Effector CD8-positive, alpha-beta T cell (primary cell): Measurements from ENCODE around the gene TMEM37.

Source experiments
- DNase-seq: peaks from one replicate; lab custom pipeline; 2025; lab: John Stamatoyannopoulos, UW

Gene TMEM37

DNA sequence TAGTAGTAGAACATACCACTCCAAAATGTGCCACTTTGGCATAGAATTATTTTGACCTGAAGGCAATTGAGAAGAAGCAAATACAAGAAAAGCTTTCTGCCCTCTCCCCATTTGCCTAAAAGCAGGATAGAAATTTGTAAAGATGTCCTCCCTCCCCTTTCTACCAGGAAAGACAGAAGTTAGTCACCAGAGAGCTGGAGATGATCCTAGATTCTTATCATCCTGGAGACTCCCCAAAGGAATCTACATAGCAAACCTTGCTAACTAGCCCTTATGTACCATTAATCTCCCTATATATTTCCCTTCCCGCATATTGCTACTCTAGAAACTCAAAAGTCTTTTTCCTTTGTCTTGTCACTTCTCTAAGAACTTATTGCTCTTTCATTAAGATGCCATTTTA lies 12.6 kb upstream of the TMEM37 start:
- no peak for DNase-seq

DNA sequence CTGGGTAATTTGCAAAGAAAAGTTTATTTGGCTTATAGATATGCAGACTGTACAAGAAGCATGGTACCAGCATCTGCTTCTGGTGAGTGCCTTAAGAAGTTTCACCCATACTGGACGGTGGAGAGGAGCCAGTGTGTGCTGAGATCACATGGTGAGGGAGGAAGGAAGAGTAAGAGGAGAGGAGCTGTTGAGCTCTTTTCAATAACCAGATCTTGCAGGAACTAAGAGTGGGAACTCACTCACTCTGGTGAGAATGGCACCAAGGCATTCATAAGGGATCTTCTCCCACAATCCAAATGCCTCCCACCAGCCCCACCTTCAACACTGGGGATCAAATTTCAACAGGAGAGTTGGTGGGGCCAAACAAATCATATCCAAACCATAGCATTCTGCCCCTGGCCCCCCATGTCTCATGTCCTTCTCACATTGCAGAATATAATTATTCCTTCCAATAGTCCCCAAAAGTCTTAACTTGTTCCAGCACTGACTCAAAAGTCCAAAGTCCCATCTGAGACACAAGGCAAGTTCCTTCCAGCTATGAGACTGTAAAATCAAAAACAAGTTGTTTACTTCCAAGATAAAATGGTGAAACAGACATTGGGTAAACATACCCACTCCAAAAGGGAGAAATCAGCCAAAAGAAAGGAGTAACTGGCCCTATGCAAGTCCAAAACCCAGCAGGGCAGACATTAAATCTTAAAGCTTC lies 11.7 kb upstream of the TMEM37 start:
- DNase-seq, result no peak

DNA sequence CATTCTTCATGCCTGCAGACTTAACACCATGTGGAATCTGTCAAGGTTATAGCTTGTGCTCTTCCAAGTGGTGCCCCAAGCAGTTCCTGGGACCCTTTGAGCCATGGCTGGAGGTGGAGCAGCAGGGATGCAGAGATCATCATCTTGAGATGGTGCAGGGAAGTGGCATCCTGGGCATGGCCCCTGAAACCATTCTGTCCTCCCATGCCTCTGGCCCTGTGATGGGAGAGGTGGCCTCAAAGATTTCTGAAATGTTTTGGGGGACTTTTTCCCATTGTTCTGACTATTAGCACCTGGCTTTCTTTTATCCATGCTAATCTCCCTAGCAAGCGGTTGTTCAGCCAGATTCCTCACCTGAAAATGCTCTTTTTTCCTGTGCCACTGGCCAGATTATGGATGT lies 10.3 kb upstream of the TMEM37 start:
- no peak for DNase-seq

DNA sequence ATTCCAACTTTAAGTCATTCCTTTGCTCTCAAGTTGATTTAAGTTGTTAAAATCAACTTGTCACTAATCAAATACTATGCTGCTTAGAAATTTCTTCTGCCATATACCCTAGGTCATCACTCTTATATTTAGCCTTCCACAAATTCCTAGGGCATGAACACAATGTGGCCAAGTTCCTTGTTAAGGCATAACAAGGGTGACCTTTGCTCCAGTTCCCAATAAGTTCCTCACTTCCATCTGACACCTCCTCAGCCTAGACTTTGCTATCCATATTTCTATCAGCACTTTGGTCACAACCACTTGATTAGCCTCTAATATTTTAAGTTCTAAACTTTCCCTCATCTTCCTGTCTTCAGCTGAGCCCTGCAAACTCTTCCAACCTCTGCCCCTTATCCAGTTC lies 9.9 kb upstream of the TMEM37 start:
- no peak for DNase-seq

DNA sequence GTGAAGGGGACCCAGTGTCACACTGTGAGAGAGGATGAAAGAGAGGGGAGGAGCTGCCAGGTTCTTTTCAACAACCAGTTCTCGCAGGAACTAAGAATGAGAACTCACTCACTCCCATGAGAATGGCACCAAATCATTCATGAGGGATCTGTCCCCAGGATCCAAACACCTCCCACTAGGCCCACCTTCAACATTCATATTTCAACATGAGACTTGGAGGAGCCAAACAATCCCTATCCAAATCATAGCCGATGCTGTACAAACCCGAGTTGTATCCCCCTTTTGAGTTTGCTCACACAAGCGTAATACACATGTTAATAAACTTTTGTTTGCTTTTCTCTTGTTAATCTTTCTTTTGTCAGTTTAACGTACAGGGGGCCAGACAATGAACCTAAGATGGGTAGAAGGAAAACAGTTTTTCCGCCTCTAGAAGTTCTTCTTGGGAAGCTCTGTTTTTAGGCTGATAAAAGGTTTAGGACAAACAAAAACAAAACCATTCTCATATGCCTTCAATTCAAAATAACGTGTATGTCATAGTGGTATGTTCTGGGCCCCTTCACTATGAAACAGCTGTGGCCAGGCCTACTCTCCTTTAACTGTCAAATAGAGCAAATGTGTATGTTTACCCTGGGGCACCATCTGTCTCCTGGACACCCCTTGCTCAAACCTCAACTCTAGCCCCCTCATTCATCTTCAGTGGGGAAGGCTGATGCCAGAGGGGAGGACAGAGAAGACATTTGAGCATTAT lies 9.1 kb upstream of the TMEM37 start:
- DNase-seq, result no peak

DNA sequence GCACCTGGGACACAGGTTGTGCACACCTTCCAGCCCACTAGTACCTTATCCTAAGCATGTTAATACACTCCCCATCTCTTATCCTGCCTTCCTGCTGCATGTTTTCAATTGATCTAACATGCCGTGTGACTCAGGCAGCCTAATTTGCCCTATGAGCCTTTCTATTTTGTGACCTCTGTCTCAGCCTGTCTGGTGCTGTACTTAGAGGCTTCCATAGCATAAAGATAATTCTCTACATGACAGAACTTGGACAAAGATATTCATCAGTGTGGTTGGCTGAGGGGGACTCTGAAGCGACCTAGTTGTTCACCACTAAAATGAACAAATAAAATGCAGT lies 8.6 kb upstream of the TMEM37 start:
- no peak for DNase-seq

DNA sequence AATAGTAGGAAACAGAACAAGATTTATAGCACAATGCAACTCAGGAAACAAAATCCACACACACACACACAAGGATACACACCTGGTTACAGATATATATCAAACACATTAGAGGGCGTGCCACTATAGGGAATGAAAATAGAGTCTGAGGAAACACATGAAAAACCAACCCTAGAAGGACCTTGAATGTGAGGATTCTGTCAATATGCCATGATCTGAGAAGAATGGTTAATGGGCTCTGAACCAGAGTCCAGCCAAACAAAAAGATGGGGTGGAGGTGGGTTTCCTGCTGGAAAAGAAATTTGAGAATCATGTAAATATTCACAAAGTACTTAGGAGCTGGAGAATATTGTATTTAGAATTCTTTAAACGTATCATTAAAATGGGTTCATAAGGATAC lies 7.8 kb upstream of the TMEM37 start:
- no peak for DNase-seq

DNA sequence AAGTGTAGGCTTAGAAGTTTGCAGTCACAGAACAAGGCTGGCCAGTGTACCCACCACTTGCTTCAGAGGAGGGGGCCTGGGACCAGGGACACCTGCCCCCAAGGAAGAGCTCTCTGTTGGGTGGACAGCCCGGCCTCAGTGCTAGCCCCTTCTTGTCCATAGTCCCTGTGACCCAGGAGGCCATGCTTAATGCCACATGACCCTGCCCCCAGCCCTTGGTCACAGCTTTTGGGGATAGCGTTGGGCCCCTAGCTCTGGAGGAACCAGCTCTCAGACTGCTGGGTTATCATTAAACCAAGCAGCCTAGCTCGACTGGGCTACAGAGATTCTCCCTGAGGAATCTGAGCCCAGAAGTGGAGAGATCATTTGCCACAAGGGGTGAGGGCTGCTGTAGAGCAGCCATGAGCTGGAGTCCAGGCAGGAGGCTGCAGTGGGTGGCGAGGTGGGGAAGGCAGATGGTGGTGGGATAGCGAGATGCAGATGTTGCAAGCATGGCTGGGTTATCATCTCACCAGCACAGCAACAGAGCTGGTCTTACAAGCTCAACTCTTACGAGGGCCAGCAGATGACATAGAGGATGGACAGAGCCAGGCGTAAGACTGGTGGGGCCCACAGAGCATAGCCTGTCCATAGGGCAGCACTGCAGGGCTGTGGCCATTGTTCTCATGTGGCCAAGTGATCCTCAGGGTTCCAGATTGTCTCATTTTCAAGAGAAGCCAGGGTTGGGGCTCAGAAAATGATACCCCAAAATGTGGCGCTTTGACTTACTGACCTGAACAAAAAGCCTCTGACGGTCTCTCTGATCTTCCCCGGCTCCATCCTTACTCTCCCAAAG lies 7.2 kb upstream of the TMEM37 start:
- DNase-seq, result no peak

DNA sequence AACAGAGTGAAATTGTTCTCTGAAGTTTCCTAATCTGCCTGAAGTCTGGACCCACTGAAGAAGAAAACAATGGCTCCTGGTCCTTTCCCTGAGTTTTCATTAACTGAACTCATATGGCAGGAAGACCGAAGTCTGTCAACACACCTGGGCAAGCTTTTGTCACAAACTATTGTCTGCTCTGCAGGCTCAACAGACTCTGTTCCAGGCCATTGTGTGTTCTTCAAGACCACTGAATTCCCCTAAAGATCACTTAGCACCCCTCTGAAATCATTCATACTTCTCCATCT lies 6.6 kb upstream of the TMEM37 start:
- DNase-seq, result no peak

DNA sequence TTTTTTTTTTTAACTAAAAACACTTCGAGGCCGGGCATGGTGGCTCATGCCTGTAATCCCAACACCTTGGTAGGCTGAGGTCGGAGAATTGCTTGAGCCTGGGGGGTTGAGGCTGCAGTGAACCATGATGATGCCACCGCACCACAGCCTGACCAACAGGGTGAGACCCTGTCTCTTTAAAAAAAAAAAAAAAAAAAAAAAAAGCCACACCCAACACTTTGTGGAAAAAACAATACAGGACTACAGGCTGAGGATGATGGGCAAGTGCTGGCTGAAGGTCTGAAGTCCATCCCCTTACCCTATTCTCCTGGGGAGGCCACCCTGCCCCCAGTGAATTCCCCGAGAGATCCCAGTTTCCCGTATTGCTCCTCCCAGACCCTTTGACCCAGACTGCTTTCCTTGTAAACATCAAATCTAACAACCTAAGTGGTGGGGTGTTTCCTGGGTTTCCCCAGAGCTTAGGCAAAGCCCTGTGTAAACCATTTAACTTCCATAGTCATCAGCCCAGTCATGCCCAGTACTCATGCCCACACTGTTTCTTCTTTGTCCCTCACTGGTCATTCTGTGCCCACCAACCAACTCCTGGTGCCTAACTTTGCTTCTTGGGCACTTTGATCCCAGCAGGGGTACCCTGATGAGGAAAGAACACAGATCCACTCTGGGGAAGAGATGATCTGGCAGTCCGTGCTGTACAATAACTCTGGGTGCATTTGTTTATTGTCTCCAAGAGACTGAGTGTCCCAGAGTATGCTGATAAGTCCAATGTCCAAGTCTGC lies 5.8 kb upstream of the TMEM37 start:
- no peak for DNase-seq

DNA sequence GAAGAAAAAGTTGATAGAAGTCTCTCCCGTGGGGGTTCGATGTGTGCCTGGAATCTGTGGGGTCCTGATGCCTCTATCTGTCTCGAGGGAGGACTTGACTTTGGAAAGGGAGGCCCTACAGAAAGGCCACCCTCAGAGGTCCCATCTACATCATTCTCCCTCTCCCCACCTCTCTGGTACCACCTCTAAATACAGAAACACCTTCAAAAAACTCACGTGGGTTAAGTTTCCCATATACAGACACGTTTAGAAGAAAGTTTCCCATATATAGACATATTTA lies 5.3 kb upstream of the TMEM37 start:
- DNase-seq, result no peak

DNA sequence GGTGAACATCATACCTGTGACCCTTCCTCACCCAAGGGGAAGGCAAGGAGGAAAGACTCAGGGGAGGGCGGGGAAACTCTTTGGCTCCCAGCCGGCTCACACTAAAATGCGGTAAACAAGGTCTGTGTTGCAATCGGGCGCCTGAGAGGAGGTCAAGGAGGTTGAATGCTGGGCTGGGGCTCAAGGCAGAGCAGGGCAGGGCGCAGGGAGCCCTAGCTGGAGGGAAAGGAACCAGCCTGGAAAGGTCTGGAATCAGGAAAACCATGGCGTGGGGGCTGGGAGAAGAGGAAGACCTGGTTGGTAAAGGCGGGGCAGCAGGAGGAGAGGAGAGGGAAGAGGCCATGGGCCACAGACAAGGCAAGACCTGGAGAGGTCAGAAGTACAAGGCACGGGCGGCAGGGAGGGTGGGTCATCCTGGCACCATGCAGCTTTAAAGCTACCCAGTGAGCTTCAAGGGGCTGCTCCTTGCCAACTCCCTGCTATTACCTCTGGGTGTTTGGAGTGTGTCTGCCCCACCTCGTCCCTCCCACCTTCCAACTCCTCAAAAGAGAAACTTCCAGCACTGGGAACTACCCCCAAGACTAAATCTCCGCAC lies 4.8 kb upstream of the TMEM37 start:
- no peak for DNase-seq

DNA sequence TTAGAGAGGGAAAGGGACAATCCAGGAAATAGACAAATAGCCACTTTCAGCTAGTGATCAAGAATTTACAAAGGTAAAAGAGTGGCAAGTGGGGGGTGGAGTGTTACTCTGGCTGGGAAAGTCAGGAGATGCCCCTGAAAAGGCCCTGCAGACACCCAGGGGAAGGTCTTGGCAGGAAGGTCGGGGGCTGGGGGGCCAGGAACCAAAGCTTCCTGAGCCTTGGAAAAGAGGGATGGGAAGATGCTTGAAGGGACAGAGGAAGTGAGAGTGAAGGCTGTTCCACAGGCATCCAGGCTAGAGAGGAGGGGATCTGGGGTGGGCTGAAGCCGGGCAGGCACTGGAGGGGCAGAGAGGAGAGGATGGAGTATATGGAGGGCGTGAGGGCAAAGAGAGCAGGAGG lies 3.9 kb upstream of the TMEM37 start:
- DNase-seq, result no peak

DNA sequence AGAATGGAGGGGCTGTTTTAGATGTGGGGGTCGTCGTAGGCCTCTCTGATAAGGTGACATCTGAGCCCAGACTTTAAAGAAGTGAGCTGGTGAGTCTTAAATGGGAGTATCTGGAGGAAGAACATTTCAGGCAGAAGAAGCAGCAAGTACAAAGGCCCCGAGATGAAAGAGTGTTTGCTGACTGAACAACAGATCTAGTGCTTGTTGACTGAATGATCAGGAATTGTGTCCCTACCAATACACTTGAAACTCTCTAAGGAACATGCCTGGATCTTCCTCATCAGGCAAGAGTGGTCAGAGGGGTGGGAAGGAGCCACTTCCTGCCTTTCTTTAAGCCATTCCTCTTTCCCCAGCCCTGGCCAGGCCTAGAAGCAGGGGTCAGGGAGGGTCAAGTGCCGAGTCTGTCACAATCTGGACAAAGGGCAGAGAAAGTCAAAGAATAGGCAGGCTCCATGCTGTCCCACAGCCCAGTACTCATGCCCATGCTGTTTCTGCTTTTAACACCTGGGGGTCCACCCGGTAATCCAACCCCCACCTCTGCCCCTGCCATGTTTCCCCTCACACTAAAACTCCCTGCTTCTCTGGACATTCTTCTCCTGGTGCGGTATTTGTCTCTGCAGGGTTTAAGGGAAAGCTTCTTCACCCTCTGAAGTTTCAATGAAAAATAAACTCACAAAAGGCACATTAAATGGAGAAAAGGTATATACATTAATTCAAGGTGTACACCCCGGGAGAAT lies 3.0 kb upstream of the TMEM37 start:
- DNase-seq, result no peak

DNA sequence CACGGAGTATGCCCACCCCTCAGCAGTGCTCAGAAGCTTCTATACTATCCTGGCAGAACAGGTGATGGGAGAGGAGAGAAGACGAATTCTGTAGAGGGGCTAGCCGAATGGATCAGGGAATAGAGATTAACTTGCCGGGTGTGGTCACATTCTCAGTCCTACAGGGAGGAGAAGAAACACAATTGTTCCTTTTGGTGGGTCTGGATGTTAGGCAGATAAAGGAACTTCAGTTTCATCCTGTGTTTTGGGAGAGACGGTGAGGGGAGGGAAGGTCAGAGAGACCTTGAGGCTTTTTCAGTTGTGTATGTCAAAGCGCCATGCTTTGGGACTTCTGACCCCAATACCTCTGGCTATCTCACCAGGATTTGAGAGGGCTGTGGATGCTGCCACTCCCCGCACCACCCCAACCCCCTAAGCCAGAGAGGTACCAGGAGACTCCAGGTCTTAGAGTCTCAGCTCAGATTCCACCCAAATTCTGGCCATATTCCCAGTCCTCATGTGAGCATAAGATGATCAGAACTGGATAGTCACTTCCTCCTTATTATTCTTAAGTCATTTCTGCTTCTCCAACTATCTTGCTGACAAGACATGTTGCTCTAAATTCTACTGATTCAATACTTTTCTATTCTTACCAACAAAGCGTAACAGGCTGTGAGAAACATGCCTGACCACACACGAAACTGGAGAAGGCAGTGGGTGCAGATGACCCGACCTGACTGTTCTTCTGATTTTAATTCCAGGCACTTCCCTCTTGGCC lies 2.3 kb upstream of the TMEM37 start:
- no peak for DNase-seq

DNA sequence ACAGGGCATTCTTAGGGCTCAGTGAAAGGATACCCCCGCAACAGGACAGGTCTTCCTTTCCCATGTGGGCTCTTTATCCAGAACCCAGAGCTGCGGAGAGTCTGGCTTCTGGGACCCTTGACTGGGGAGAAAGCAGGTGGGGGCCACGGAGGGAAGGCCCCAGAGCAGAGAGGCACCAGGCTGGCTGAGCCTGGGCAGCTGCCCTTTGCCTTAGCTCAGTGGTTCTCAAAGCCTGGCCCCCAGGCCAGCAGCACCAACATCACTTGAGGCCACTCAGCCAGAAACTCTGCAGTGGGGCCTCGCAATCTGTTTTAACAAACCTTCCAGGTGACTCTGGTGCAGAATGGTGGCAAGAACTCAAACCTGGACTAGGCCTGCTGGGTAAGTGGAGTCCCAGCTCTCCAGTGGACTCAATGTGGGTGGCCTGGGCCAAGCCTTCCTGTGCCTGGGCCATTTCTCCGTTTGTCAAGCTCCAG lies 1.6 kb upstream of the TMEM37 start:
- no peak for DNase-seq

DNA sequence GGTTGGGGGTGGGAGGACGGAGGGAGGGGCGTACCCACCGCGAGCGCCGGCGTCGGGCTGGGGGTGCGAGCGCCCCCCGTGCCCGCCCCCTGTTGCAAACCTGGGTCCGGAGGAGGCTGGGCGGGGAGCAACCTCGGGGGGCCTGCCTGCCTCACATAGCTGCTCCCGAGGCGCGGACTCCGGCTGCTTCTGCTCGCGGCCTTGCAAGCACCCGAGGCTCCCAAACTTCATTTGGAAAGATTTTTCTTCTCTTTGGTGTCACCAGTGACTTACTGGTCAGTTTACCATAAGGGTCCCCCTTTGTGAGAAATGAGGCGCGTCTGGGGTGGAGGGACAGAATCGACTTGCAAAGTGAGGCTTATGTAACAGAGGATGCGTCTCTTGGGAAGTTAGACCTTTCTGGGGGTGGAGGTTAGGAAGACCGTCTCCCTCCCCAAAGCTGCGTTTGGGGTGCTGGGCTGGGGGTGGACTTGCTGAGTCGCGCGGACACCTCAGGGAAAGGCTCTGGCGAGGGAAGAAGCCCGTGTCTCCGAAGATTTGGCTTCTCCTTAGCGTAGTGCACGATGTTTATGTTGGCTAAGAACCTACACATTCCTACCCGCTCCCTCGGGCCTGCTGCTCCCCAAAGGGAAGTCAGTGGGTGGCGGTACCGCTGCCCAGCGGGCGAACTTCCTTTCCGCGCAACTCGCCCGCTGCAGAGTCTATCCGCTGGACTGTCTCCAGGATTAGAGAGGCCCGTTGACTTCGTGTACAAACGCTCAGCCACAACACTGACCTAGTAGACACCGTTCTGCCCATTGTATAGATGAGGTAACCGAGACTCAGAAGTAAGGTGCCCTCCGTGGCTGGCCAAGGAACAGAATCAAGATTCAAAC lies 559 bp downstream of the TMEM37 start:
- no peak for DNase-seq

DNA sequence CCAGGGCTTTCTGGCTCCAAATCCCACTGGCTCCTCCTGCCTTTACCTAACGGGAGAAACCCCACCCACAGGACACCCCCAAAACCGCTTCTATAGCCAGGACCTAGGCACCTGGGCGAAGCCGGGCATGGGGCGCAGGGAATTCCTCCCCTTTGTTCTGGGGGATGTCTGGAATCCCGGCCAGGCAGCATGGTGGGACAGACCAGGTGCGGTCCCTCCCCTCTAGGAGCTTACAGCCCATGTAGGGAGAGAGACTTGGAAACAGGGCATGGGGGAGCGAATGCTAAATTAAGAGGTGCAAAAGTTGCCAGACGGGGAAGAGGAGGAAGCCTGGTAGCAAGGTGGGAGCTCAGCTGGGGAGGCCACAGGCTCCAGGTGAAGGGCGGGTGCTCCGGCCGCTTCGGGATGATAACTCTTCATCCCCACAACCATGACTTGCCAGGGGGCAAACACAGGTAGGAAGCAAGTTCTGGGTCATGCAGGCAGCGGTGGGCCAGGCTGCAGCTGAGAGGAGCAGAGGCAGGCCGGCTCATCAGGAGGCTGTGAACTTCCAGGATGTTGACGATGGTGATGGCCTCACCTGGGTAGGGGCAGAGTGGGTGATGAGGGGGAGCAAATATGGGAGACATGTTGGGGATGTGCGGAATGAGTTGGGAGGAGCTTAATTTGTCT lies 1.3 kb downstream of the TMEM37 start:
- DNase-seq, result no peak

DNA sequence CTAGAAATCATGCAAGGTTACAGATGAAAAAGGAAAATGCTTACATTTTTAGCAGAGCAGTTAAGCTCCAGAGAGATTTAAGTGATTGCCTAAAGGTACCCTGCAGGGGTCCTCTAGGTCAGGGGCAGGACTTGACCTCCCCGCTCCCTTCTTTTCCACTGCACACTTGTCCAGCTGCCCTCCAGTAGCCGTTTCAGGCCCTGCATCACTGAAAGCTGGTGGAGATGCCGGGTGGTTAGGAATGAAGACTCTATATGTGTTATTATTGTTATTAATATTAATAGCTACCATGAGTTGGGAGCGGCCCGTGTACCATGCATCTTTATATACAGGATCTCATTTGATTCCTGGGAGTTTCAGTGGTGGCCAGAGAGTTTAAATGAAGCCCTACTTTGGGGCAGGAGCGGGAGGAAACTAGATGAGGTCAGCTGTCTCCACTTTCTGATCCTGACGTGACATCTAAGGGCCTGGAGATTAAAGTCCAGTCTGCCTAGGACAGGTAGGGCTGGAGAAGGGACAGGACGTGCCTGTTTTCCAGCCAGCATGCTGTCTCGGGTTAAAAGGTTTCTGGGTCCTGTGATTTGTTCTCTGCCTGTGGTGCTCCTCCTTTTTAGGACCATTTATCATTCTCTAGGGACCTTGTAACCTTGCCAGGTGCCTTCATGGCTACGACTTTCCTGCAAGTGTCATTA lies 2.1 kb downstream of the TMEM37 start:
- no peak for DNase-seq
